H1 (cell line): ENCODE measurements around the gene IZUMO4. TPM values are rescaled to one million over a fixed set of nuclear protein-coding genes. Genes with fewer than 3 reads are reported as not detected.

ENCODE experiments used
- CBX5 ChIP-seq: fragments of 300-800, 300-1000 bp; sonication (generic); IDR thresholded peaks from 2 replicates; pipeline ENCODE4 v1.7.1; 2016; ENCODE audit warnings: antibody characterized with exemption, low read length, low read depth
- CHD1 ChIP-seq: IDR thresholded peaks from 2 replicates; pipeline ENCODE4 v1.6.1; 2012; ENCODE audit warnings: low read depth, low read length, improper control_type of control experiment
- EP300 ChIP-seq, 2 experiments: IDR thresholded peaks; 1 replicate in 1 of 2; 2 replicates in 1 of 2; pipeline ENCODE4 v1.6.1; 2011 to 2012; ENCODE audit warnings: low read depth in 2 of 2, low read length in 2 of 2, mild to moderate bottlenecking in 2 of 2, borderline replicate concordance in 1 of 2, inconsistent platforms in 1 of 2, moderate library complexity in 1 of 2
- SP2 ChIP-seq: IDR thresholded peaks from 2 replicates; pipeline ENCODE4 v1.6.1; 2012; ENCODE audit warnings: mild to moderate bottlenecking, low read length, inconsistent platforms
- SP4 ChIP-seq: IDR thresholded peaks from 2 replicates; pipeline ENCODE4 v1.6.1; 2012; ENCODE audit warnings: low read length, inconsistent platforms
- TAF7 ChIP-seq: optimal IDR thresholded peaks from 2 replicates; pipeline ENCODE3; 2011; ENCODE audit warnings: low read depth, mild to moderate bottlenecking, inconsistent platforms, low read length, moderate library complexity, borderline replicate concordance
- polyA plus RNA-seq, 7 experiments: library from polyadenylated mRNA; depleted of rRNA in 3 of 7; stranded (reverse) in 5 of 7; unstranded in 2 of 7; fragments of >200 nt in 5 of 7; fragments of 200-250 nt in 2 of 7; gene quantifications; 1 replicate in 5 of 7; 2 replicates in 1 of 7; 4 replicates in 1 of 7; pipeline versions ENCODE4 v1.2.1 to v1.2.3, GENCODE V29; 2011 to 2013; ENCODE audit warnings: missing spikeins in 2 of 7, mixed read lengths in 2 of 7
- total RNA-seq: library from RNA; stranded (reverse); fragmentation: NEBNext Ultra II Directional; extraction: Animal tissue kit (Norgen Biotek cat#: 25700); gene quantifications from 2 replicates; pipeline ENCODE4 v1.2.1, GENCODE V29; 2021
- TF ChIP-seq, protein P1 (sequence below), 3 experiments: IDR thresholded peaks; 1 replicate in 2 of 3; 2 replicates in 1 of 3; pipeline versions ENCODE4 v1.5.1 to v1.6.1; 2011; ENCODE audit warnings: low read length in 3 of 3, mild to moderate bottlenecking in 3 of 3, inconsistent platforms in 2 of 3, low read depth in 1 of 3, moderate library complexity in 1 of 3; ENCODE audit not compliant: insufficient read depth in 1 of 3; ENCODE audit errors: control extremely low read depth in 1 of 3
- TF ChIP-seq, protein P2 (sequence below): fragments of 300-600 bp; sonication (generic); IDR thresholded peaks from 2 replicates; pipeline ENCODE4 v1.7.1; 2012; ENCODE audit warnings: low read length, moderate library complexity, mild to moderate bottlenecking, inconsistent platforms; ENCODE audit not compliant: insufficient replicate concordance

IZUMO4 gene
- total and polyA plus RNA-seq, 2 of the 8 experiments (the other 6 are each of a cell fraction or from before 2014, with no cell fraction given), result 1.8 to 1.9 TPM

DNA sequence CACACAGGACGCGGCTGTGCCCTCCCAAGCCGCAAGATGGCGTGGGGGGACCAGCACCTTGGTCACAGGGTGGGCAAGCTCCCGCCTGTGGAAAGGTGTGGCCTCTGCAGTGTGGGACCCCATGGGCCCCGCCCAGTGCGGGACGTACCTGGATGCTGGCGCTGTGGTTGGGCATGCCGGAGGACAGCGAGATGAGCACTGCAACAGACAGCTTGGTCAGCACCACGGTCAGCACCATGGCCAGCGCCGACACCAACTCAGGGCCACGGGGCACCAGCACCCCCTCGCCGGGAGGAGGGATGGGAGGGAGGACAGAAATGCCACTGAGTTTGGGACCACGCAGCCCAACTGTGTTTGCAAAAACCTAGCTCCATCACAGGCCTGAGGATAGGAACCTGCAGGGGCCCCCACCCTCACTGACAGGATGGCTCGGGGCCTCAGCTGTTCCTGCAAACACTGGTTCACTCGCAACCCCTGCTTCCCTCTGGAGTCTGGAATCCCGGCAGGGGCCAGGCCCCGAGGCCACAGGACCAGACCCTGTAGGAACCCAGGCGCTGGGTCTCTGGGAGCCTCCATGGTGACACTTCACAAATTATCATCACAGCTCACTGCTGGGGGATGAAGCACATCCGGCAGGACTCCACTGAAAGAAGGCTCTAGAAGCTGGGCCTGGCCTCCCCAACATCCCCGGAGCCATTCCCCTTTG, 27.1 kb downstream of the IZUMO4 start (continued):
- TF ChIP-seq, protein P1, sequence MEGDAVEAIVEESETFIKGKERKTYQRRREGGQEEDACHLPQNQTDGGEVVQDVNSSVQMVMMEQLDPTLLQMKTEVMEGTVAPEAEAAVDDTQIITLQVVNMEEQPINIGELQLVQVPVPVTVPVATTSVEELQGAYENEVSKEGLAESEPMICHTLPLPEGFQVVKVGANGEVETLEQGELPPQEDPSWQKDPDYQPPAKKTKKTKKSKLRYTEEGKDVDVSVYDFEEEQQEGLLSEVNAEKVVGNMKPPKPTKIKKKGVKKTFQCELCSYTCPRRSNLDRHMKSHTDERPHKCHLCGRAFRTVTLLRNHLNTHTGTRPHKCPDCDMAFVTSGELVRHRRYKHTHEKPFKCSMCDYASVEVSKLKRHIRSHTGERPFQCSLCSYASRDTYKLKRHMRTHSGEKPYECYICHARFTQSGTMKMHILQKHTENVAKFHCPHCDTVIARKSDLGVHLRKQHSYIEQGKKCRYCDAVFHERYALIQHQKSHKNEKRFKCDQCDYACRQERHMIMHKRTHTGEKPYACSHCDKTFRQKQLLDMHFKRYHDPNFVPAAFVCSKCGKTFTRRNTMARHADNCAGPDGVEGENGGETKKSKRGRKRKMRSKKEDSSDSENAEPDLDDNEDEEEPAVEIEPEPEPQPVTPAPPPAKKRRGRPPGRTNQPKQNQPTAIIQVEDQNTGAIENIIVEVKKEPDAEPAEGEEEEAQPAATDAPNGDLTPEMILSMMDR (IDR thresholded peaks at IDR 0.05; ENCODE audit: control extremely low read depth in 1 of 3, insufficient read depth in 1 of 3, low read depth in 1 of 3, low read length in 3 of 3), result peak in 1 of 3 experiments; percentile 31; a peak in 1 of 4 replicates
- TF ChIP-seq SP2 (no peak), TAF7 (no peak), SP4 (no peak), CBX5 (no peak), EP300 (IDR thresholded peaks at IDR 0.05; ENCODE audit: borderline replicate concordance in 1 of 2, low read depth in 2 of 2, low read length in 2 of 2) (no peak), CHD1 (no peak)
- TF ChIP-seq, protein P2, sequence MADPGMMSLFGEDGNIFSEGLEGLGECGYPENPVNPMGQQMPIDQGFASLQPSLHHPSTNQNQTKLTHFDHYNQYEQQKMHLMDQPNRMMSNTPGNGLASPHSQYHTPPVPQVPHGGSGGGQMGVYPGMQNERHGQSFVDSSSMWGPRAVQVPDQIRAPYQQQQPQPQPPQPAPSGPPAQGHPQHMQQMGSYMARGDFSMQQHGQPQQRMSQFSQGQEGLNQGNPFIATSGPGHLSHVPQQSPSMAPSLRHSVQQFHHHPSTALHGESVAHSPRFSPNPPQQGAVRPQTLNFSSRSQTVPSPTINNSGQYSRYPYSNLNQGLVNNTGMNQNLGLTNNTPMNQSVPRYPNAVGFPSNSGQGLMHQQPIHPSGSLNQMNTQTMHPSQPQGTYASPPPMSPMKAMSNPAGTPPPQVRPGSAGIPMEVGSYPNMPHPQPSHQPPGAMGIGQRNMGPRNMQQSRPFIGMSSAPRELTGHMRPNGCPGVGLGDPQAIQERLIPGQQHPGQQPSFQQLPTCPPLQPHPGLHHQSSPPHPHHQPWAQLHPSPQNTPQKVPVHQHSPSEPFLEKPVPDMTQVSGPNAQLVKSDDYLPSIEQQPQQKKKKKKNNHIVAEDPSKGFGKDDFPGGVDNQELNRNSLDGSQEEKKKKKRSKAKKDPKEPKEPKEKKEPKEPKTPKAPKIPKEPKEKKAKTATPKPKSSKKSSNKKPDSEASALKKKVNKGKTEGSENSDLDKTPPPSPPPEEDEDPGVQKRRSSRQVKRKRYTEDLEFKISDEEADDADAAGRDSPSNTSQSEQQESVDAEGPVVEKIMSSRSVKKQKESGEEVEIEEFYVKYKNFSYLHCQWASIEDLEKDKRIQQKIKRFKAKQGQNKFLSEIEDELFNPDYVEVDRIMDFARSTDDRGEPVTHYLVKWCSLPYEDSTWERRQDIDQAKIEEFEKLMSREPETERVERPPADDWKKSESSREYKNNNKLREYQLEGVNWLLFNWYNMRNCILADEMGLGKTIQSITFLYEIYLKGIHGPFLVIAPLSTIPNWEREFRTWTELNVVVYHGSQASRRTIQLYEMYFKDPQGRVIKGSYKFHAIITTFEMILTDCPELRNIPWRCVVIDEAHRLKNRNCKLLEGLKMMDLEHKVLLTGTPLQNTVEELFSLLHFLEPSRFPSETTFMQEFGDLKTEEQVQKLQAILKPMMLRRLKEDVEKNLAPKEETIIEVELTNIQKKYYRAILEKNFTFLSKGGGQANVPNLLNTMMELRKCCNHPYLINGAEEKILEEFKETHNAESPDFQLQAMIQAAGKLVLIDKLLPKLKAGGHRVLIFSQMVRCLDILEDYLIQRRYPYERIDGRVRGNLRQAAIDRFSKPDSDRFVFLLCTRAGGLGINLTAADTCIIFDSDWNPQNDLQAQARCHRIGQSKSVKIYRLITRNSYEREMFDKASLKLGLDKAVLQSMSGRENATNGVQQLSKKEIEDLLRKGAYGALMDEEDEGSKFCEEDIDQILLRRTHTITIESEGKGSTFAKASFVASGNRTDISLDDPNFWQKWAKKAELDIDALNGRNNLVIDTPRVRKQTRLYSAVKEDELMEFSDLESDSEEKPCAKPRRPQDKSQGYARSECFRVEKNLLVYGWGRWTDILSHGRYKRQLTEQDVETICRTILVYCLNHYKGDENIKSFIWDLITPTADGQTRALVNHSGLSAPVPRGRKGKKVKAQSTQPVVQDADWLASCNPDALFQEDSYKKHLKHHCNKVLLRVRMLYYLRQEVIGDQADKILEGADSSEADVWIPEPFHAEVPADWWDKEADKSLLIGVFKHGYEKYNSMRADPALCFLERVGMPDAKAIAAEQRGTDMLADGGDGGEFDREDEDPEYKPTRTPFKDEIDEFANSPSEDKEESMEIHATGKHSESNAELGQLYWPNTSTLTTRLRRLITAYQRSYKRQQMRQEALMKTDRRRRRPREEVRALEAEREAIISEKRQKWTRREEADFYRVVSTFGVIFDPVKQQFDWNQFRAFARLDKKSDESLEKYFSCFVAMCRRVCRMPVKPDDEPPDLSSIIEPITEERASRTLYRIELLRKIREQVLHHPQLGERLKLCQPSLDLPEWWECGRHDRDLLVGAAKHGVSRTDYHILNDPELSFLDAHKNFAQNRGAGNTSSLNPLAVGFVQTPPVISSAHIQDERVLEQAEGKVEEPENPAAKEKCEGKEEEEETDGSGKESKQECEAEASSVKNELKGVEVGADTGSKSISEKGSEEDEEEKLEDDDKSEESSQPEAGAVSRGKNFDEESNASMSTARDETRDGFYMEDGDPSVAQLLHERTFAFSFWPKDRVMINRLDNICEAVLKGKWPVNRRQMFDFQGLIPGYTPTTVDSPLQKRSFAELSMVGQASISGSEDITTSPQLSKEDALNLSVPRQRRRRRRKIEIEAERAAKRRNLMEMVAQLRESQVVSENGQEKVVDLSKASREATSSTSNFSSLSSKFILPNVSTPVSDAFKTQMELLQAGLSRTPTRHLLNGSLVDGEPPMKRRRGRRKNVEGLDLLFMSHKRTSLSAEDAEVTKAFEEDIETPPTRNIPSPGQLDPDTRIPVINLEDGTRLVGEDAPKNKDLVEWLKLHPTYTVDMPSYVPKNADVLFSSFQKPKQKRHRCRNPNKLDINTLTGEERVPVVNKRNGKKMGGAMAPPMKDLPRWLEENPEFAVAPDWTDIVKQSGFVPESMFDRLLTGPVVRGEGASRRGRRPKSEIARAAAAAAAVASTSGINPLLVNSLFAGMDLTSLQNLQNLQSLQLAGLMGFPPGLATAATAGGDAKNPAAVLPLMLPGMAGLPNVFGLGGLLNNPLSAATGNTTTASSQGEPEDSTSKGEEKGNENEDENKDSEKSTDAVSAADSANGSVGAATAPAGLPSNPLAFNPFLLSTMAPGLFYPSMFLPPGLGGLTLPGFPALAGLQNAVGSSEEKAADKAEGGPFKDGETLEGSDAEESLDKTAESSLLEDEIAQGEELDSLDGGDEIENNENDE, result no peak
- TF ChIP-seq, all 59 proteins: peak for 7
